Vagina (tissue), 2 donors: ENCODE measurements around the gene ARSJ.

Experiments used
- CTCF ChIP-seq, 3 experiments: fragments of 450-650 bp in 2 of 3; fragments of 200-600 bp in 1 of 3; sonication (generic) in 1 of 3; IDR thresholded peaks; one replicate each; pipeline ENCODE4 v1.5.1; 2017 to 2019; ENCODE audit warnings: antibody characterized with exemption in 3 of 3, mild to moderate bottlenecking in 2 of 3, moderate library complexity in 2 of 3
- POLR2A ChIP-seq, 2 donors: fragments of 450-650 bp; IDR thresholded peaks; one replicate each; pipeline ENCODE4 v1.6.1; 2017; ENCODE audit warnings: antibody characterized with exemption in 2 of 2, mild to moderate bottlenecking in 2 of 2, moderate library complexity in 2 of 2
- POLR2AphosphoS5 ChIP-seq, 2 donors: sonication (generic); formaldehyde crosslinking; IDR thresholded peaks; one replicate each; pipeline ENCODE4 v1.9.0; 2017; ENCODE audit warnings: antibody characterized with exemption in 2 of 2, mild to moderate bottlenecking in 2 of 2, low read depth in 1 of 2; ENCODE audit not compliant: insufficient read depth in 1 of 2

GRCh38 chr4:113905301-113905700, 74.1 kb downstream of the ARSJ start:
- TF ChIP-seq CTCF (IDR thresholded peaks at IDR 0.05) (no peak), POLR2AphosphoS5 (IDR thresholded peaks at IDR 0.05; ENCODE audit: insufficient read depth in 1 of 2, low read depth in 1 of 2) (no peak), POLR2A (IDR thresholded peaks at IDR 0.05) (no peak)
